ENCODE data around the gene MAPKAPK2. TPM values are rescaled to one million over a fixed set of nuclear protein-coding genes. Genes with fewer than 3 reads are reported as not detected.

The MAPKAPK2 gene
- total RNA-seq, 1 experiment from 2014 or later: 98.5 TPM

DNA sequence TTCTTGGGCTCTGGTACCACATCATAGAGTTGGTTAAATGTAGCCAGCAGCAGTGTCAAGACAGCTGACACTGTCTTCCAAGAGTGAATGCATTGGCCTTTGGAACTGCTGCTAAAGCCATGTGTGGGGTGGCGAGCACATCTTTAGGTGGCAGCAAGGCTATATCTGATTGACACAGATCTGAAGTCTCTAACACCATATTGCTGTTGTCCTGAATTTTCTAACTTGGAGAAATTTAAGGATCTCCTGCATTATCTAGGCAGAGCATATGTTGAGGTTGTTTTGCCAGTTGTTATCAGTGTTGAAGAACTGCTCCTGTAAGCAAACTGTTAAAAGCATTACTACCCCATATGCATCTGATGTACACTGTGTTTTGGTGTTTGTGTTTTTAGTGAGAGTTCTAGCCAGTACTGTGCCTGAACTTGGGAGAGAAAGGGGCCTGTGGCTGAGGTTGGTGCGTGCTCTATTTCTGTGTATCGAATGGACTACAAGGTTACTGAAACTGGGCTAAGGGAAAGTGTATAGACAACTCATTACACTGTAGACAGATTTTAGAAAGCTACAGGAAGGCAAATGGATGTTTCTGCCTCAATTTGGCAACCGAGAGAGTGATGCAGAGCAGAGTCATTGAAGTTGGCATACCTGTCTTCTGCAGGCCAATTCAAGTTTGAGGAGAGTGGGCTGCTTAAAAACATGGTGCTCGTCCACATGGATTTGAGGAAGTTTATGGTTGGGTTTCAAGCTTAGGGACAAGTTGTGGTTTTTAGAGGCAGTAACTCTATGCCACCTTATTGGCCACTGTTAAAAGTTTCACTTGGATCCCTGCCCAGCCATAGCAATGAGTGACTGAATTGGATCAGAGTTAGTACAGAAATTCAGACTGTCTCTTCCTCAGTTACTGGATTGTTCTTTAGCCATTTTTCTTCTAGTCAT is 32.5 kb upstream of the MAPKAPK2 start:
- no peak overlapping the region for H3K4me2 ChIP-seq (ENCODE audit: low read length)
- ChIA-PET CTCF (interaction anchor here (0.5 kb wide), 2 partner anchors 11 to 40 kb away, joined by 3 read pairs; no protein-coding TSS in a partner anchor), POLR2A (ENCODE audit: unreplicated experiment) (interaction anchor here (0.8 kb wide), 1 partner anchor 17 kb away, joined by 3 read pairs; no protein-coding TSS in a partner anchor)
- no peak overlapping the region for H3K27ac ChIP-seq (ENCODE audit: low read length)
- H3K9me3 ChIP-seq (ENCODE audit: low read length): no peaks in the 10 kb centered on the region
- H3K27me3 ChIP-seq (ENCODE audit: low read length): no peaks in the 10 kb centered on the region
- no peaks in the 10 kb centered on the region for H4K20me1 ChIP-seq (ENCODE audit: low read length)
- no peak overlapping the region for H3K9ac ChIP-seq (ENCODE audit: low read length)
- no peak for DNase-seq
- H3K9me2 ChIP-seq (replicated peaks; ENCODE audit: low read length): no peaks in the 10 kb centered on the region
- H3K4me1 ChIP-seq (ENCODE audit: insufficient read depth, low read length): peaks cover 16% of the 10 kb centered on the region
- BruUV-seq (replicated peaks): no TSS peak
- no peaks in the 10 kb centered on the region for H3F3A ChIP-seq (ENCODE audit: low read length, unreplicated experiment)
- intact Hi-C loops (cut with micrococcal nuclease): no loop called here
- H3K79me2 ChIP-seq (ENCODE audit: low read length): no peaks in the 10 kb centered on the region
- no peak for ATAC-seq
- no peak for TF ChIP-seq EZH2phosphoT487 (IDR thresholded peaks at IDR 0.05; ENCODE audit: borderline replicate concordance, low read length)
- TF ChIP-seq EZH2 (IDR thresholded peaks at IDR 0.05; ENCODE audit: low read length, unreplicated experiment): no peak
- TF ChIP-seq, protein P1, sequence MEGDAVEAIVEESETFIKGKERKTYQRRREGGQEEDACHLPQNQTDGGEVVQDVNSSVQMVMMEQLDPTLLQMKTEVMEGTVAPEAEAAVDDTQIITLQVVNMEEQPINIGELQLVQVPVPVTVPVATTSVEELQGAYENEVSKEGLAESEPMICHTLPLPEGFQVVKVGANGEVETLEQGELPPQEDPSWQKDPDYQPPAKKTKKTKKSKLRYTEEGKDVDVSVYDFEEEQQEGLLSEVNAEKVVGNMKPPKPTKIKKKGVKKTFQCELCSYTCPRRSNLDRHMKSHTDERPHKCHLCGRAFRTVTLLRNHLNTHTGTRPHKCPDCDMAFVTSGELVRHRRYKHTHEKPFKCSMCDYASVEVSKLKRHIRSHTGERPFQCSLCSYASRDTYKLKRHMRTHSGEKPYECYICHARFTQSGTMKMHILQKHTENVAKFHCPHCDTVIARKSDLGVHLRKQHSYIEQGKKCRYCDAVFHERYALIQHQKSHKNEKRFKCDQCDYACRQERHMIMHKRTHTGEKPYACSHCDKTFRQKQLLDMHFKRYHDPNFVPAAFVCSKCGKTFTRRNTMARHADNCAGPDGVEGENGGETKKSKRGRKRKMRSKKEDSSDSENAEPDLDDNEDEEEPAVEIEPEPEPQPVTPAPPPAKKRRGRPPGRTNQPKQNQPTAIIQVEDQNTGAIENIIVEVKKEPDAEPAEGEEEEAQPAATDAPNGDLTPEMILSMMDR (conservative IDR thresholded peaks at IDR 0.05; ENCODE audit: low read depth, low read length): no peak
- H3K36me3 ChIP-seq (ENCODE audit: low read depth, low read length): peaks cover 6% of the 10 kb centered on the region
- H3K4me3 ChIP-seq (ENCODE audit: low read length): no peak overlapping the region
- H2AFZ ChIP-seq (ENCODE audit: low read length): no peak overlapping the region

GRCh38 chr1:206653715-206654459 is 30.8 kb upstream of the MAPKAPK2 start:
- no peak for ATAC-seq
- no peaks in the 10 kb centered on the region for H3F3A ChIP-seq (ENCODE audit: low read length, unreplicated experiment)
- H3K79me2 ChIP-seq (ENCODE audit: low read length): no peaks in the 10 kb centered on the region
- no peak overlapping the region for H3K9ac ChIP-seq (ENCODE audit: low read length)
- H3K36me3 ChIP-seq (ENCODE audit: low read depth, low read length): no peaks in the 10 kb centered on the region
- ChIA-PET POLR2A (ENCODE audit: unreplicated experiment) (no interaction called here), CTCF (no interaction called here)
- TF ChIP-seq EZH2phosphoT487 (IDR thresholded peaks at IDR 0.05; ENCODE audit: borderline replicate concordance, low read length) (no peak), EZH2 (IDR thresholded peaks at IDR 0.05; ENCODE audit: low read length, unreplicated experiment) (no peak)
- TF ChIP-seq, protein P1 (conservative IDR thresholded peaks at IDR 0.05; ENCODE audit: low read depth, low read length): no peak
- intact Hi-C loops (cut with micrococcal nuclease): no loop called here
- H3K4me3 ChIP-seq (ENCODE audit: low read length): no peak overlapping the region
- no peaks in the 10 kb centered on the region for H3K27me3 ChIP-seq (ENCODE audit: low read length)
- H3K4me1 ChIP-seq (ENCODE audit: insufficient read depth, low read length): peaks cover 14% of the 10 kb centered on the region
- no peaks in the 10 kb centered on the region for H4K20me1 ChIP-seq (ENCODE audit: low read length)
- no peak for DNase-seq
- no peak overlapping the region for H2AFZ ChIP-seq (ENCODE audit: low read length)
- no peaks in the 10 kb centered on the region for H3K9me2 ChIP-seq (replicated peaks; ENCODE audit: low read length)
- no TSS peak for BruUV-seq (replicated peaks)
- H3K9me3 ChIP-seq (ENCODE audit: low read length): no peaks in the 10 kb centered on the region
- no peak overlapping the region for H3K27ac ChIP-seq (ENCODE audit: low read length)
- H3K4me2 ChIP-seq (ENCODE audit: low read length): no peak overlapping the region
